Liver (tissue), 9 donors: Measurements from ENCODE around the gene TCF19. TPM values are rescaled to one million over a fixed set of nuclear protein-coding genes. Genes with fewer than 3 reads are reported as not detected.

Source experiments
- DNase-seq: peaks from one replicate; pipeline ENCODE4 v3.0.0-alpha.2; 2017; ENCODE audit warnings: low spot score
- H3K27ac ChIP-seq, 2 donors: one replicate each; pipeline ENCODE4 v1.7.0; 2013; ENCODE audit warnings: inconsistent platforms in 2 of 2, low read length in 2 of 2, control low read depth in 1 of 2, low read depth in 1 of 2, mild to moderate bottlenecking in 1 of 2
- H3K27me3 ChIP-seq, 4 donors: one replicate each; pipeline versions ENCODE4 v1.6.1 to v1.7.0; 2013; ENCODE audit warnings: low read length in 3 of 4, inconsistent platforms in 1 of 4, mild to moderate bottlenecking in 1 of 4, moderate library complexity in 1 of 4; ENCODE audit not compliant: control insufficient read depth in 4 of 4, insufficient read depth in 4 of 4
- H3K36me3 ChIP-seq, 4 donors: one replicate each; pipeline versions ENCODE4 v1.6.1 to v1.7.0; 2013; ENCODE audit warnings: low read length in 3 of 4, mild to moderate bottlenecking in 3 of 4, low read depth in 1 of 4, moderate library complexity in 1 of 4; ENCODE audit not compliant: control insufficient read depth in 4 of 4, insufficient read depth in 3 of 4
- H3K4me1 ChIP-seq, 4 donors: one replicate each; pipeline versions ENCODE4 v1.6.1 to v1.7.0; 2013; ENCODE audit warnings: low read length in 3 of 4, mild to moderate bottlenecking in 3 of 4, moderate library complexity in 1 of 4; ENCODE audit not compliant: control insufficient read depth in 4 of 4, insufficient read depth in 4 of 4
- H3K4me3 ChIP-seq, 3 donors: one replicate each; pipeline versions ENCODE4 v1.6.1 to v1.7.0; 2013; ENCODE audit warnings: low read length in 3 of 3, control low read depth in 1 of 3, low read depth in 1 of 3, mild to moderate bottlenecking in 1 of 3
- H3K9ac ChIP-seq, 2 donors: one replicate each; pipeline ENCODE4 v1.7.0; 2013; ENCODE audit warnings: low read length in 2 of 2, mild to moderate bottlenecking in 2 of 2, moderate library complexity in 2 of 2, control low read depth in 1 of 2, low read depth in 1 of 2
- H3K9me3 ChIP-seq, 4 donors: one replicate each; pipeline versions ENCODE4 v1.6.1 to v1.7.0; 2013; ENCODE audit warnings: low read length in 3 of 4; ENCODE audit not compliant: control insufficient read depth in 4 of 4
- EGR1 ChIP-seq, 2 donors: IDR thresholded peaks; 2 replicates each; pipeline ENCODE4 v1.6.1; 2016 to 2018; ENCODE audit warnings: antibody characterized with exemption in 2 of 2, low read depth in 2 of 2
- FOXA1 ChIP-seq: IDR thresholded peaks from 2 replicates; pipeline ENCODE4 v1.6.1; 2016; ENCODE audit warnings: antibody characterized with exemption
- FOXA2 ChIP-seq: IDR thresholded peaks from 2 replicates; pipeline ENCODE4 v1.6.1; 2016; ENCODE audit warnings: antibody characterized with exemption
- JUND ChIP-seq, 2 donors: IDR thresholded peaks; 2 replicates each; pipeline ENCODE4 v1.6.1; 2016; ENCODE audit warnings: antibody characterized with exemption in 2 of 2
- NR2F2 ChIP-seq: IDR thresholded peaks from 2 replicates; pipeline ENCODE4 v1.6.1; 2016; ENCODE audit warnings: antibody characterized with exemption
- RAD21 ChIP-seq, 2 donors: IDR thresholded peaks; 2 replicates each; pipeline ENCODE4 v1.6.1; 2016; ENCODE audit warnings: antibody characterized with exemption in 2 of 2, mild to moderate bottlenecking in 2 of 2
- RXRA ChIP-seq, 2 donors: IDR thresholded peaks; 2 replicates each; pipeline ENCODE4 v1.6.1; 2017 to 2018; ENCODE audit warnings: antibody characterized with exemption in 2 of 2, mild to moderate bottlenecking in 1 of 2
- SP1 ChIP-seq: IDR thresholded peaks from 2 replicates; pipeline ENCODE4 v1.6.1; 2018; ENCODE audit warnings: antibody characterized with exemption, mild to moderate bottlenecking
- YY1 ChIP-seq: IDR thresholded peaks from 2 replicates; pipeline ENCODE4 v1.6.1; 2016; ENCODE audit warnings: antibody characterized with exemption, mild to moderate bottlenecking
- WGBS: extraction: QIAGEN DNeasy Blood & Tissue Kit; methylation state at CpG from one replicate; pipeline ENCODE4 v1.1.7; 2013; 5-methylcytosine and 5-hydroxymethylcytosine counted together
- polyA plus RNA-seq, 2 donors: library from polyadenylated mRNA; stranded (reverse) in 1 of 2; unstranded in 1 of 2; fragments of 200-250 nt in 1 of 2; fragments of >200 nt in 1 of 2; fragmentation: Nextera tagmentation in 1 of 2; extraction: Ambion mirVana in 1 of 2; gene quantifications; one replicate each; pipeline versions ENCODE4 v1.2.1 to v1.2.3, GENCODE V29; 2013 to 2015
- total RNA-seq, 2 donors: library from RNA; depleted of rRNA; stranded (reverse); fragments of >200 nt; gene quantifications; one replicate each; pipeline ENCODE4 v1.2.3, GENCODE V29; 2014
- TF ChIP-seq, protein P1 (sequence below): IDR thresholded peaks from 2 replicates; pipeline ENCODE4 v1.6.1; 2016; ENCODE audit warnings: antibody characterized with exemption, mild to moderate bottlenecking
- TF ChIP-seq, protein P2 (sequence below): IDR thresholded peaks from 2 replicates; pipeline ENCODE4 v1.6.1; 2016; ENCODE audit warnings: antibody characterized with exemption
- TF ChIP-seq, protein P3 (sequence below): IDR thresholded peaks from 2 replicates; pipeline ENCODE4 v1.6.1; 2016; ENCODE audit warnings: antibody characterized with exemption
- TF ChIP-seq, protein P4 (sequence below): IDR thresholded peaks from 2 replicates; pipeline ENCODE4 v1.6.1; 2016; ENCODE audit warnings: antibody characterized with exemption
- TF ChIP-seq, protein P5 (sequence below): fragments of 150-350 bp; IDR thresholded peaks from 2 replicates; pipeline ENCODE4 v1.5.1; 2017; ENCODE audit warnings: improper control_type of control experiment, low read depth, low read length; ENCODE audit not compliant: missing input control
- donor health status: healthy.
- donor health status: healthy.
- donor health status: healthy.
- donor health status: healthy.
- donor health status: healthy.

The TCF19 gene
- total and polyA plus RNA-seq, 4 donors: 0.63 to 16.8 (median 2.0) TPM

DNA sequence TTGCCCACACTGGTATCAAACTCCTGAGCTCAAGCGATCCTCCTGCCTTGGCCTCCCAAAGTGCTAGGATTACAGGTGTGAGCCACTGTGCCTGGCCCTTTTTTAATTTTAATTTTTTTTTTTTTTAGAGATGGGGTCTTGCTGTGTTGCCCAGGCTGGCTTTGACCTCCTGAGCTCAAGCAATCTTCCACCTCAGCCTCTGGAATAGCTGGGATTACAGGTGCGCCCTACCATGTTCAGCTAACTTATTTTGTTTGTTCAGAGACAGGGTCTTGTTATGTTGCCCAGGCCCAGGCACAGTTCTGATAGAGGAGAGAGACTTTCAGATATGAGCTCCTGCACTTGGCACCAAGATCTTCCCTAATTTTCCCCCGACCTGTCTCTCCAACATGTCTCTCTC, 27.6 kb upstream of the TCF19 start:
- no peak for DNase-seq
- H3K27me3 ChIP-seq: no peaks in the 10 kb centered on the region
- WGBS: 92% methylated on average over 3 of the region's 3 CpGs
- no peaks in the 10 kb centered on the region for H3K4me1 ChIP-seq
- H3K27ac ChIP-seq: no peak overlapping the region
- no peaks in the 10 kb centered on the region for H3K36me3 ChIP-seq
- H3K9ac ChIP-seq: no peak overlapping the region
- no peak overlapping the region for H3K4me3 ChIP-seq
- TF ChIP-seq, protein P1, sequence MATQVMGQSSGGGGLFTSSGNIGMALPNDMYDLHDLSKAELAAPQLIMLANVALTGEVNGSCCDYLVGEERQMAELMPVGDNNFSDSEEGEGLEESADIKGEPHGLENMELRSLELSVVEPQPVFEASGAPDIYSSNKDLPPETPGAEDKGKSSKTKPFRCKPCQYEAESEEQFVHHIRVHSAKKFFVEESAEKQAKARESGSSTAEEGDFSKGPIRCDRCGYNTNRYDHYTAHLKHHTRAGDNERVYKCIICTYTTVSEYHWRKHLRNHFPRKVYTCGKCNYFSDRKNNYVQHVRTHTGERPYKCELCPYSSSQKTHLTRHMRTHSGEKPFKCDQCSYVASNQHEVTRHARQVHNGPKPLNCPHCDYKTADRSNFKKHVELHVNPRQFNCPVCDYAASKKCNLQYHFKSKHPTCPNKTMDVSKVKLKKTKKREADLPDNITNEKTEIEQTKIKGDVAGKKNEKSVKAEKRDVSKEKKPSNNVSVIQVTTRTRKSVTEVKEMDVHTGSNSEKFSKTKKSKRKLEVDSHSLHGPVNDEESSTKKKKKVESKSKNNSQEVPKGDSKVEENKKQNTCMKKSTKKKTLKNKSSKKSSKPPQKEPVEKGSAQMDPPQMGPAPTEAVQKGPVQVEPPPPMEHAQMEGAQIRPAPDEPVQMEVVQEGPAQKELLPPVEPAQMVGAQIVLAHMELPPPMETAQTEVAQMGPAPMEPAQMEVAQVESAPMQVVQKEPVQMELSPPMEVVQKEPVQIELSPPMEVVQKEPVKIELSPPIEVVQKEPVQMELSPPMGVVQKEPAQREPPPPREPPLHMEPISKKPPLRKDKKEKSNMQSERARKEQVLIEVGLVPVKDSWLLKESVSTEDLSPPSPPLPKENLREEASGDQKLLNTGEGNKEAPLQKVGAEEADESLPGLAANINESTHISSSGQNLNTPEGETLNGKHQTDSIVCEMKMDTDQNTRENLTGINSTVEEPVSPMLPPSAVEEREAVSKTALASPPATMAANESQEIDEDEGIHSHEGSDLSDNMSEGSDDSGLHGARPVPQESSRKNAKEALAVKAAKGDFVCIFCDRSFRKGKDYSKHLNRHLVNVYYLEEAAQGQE: no peak
- TF ChIP-seq, protein P2, sequence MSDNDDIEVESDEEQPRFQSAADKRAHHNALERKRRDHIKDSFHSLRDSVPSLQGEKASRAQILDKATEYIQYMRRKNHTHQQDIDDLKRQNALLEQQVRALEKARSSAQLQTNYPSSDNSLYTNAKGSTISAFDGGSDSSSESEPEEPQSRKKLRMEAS: no peak
- no peak for TF ChIP-seq SP1
- TF ChIP-seq, protein P3, sequence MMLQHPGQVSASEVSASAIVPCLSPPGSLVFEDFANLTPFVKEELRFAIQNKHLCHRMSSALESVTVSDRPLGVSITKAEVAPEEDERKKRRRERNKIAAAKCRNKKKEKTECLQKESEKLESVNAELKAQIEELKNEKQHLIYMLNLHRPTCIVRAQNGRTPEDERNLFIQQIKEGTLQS: no peak
- TF ChIP-seq YY1: no peak
- TF ChIP-seq RAD21 (IDR thresholded peaks at IDR 0.05): no peak
- no peak for TF ChIP-seq FOXA1
- TF ChIP-seq, protein P4, sequence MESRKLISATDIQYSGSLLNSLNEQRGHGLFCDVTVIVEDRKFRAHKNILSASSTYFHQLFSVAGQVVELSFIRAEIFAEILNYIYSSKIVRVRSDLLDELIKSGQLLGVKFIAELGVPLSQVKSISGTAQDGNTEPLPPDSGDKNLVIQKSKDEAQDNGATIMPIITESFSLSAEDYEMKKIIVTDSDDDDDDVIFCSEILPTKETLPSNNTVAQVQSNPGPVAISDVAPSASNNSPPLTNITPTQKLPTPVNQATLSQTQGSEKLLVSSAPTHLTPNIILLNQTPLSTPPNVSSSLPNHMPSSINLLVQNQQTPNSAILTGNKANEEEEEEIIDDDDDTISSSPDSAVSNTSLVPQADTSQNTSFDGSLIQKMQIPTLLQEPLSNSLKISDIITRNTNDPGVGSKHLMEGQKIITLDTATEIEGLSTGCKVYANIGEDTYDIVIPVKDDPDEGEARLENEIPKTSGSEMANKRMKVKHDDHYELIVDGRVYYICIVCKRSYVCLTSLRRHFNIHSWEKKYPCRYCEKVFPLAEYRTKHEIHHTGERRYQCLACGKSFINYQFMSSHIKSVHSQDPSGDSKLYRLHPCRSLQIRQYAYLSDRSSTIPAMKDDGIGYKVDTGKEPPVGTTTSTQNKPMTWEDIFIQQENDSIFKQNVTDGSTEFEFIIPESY: no peak
- TF ChIP-seq, protein P5, sequence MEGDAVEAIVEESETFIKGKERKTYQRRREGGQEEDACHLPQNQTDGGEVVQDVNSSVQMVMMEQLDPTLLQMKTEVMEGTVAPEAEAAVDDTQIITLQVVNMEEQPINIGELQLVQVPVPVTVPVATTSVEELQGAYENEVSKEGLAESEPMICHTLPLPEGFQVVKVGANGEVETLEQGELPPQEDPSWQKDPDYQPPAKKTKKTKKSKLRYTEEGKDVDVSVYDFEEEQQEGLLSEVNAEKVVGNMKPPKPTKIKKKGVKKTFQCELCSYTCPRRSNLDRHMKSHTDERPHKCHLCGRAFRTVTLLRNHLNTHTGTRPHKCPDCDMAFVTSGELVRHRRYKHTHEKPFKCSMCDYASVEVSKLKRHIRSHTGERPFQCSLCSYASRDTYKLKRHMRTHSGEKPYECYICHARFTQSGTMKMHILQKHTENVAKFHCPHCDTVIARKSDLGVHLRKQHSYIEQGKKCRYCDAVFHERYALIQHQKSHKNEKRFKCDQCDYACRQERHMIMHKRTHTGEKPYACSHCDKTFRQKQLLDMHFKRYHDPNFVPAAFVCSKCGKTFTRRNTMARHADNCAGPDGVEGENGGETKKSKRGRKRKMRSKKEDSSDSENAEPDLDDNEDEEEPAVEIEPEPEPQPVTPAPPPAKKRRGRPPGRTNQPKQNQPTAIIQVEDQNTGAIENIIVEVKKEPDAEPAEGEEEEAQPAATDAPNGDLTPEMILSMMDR: no peak
- TF ChIP-seq NR2F2: no peak
- TF ChIP-seq JUND (IDR thresholded peaks at IDR 0.05): no peak
- TF ChIP-seq FOXA2: no peak
- TF ChIP-seq EGR1 (IDR thresholded peaks at IDR 0.05; ENCODE audit: low read depth in 2 of 2): no peak
- no peak for TF ChIP-seq RXRA (IDR thresholded peaks at IDR 0.05)
- no peaks in the 10 kb centered on the region for H3K9me3 ChIP-seq

DNA sequence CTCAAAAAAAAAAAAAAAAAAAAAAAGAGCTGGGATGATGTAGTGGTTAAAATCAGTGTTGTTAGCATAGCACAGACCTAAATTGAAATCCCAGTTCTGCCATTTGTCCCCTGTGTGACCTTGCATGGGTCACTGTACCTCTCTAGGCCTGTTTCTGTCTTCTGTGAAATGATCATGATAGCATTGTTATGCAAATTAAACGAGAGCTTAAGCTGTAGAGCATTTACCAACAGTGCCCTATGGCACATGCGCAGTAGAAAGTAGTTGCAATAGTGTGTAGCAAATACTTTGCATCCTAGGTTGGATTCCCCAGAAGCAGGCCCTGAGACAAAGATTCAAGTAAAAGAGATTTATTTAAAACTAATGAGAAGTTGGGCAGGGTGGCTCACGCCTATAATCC, 26.8 kb upstream of the TCF19 start:
- Histone ChIP-seq H3K9ac (no peak overlapping the region), H3K27me3 (no peaks in the 10 kb centered on the region), H3K36me3 (no peaks in the 10 kb centered on the region), H3K27ac (no peak overlapping the region), H3K4me1 (no peaks in the 10 kb centered on the region), H3K9me3 (no peaks in the 10 kb centered on the region), H3K4me3 (no peak overlapping the region)
- no peak for DNase-seq
- 86% methylated on average over 3 of the region's 3 CpGs for WGBS
- TF ChIP-seq, protein P2: no peak
- TF ChIP-seq RXRA (IDR thresholded peaks at IDR 0.05): no peak
- TF ChIP-seq, protein P3: no peak
- no peak for TF ChIP-seq YY1
- no peak for TF ChIP-seq FOXA1
